Neuronal stem cell (in vitro differentiated cells): ENCODE results near the gene MARS1.

Source experiments
- DNase-seq: peaks from one replicate; pipeline ENCODE4 v3.0.0-alpha.2; 2013; ENCODE audit warnings: low spot score
- H2AFZ ChIP-seq: one replicate; pipeline ENCODE4 v1.6.1; 2013; ENCODE audit warnings: mild to moderate bottlenecking, low read length, inconsistent platforms
- H2AK5ac ChIP-seq: 2 replicates; pipeline ENCODE4 v1.6.1; 2013; ENCODE audit warnings: low read depth, mild to moderate bottlenecking, inconsistent platforms, low read length, moderate library complexity, mixed read lengths
- H2BK120ac ChIP-seq: 2 replicates; pipeline ENCODE4 v1.6.1; 2013; ENCODE audit warnings: low read depth, mild to moderate bottlenecking, inconsistent platforms, low read length, moderate library complexity, mixed read lengths
- H2BK12ac ChIP-seq: one replicate; pipeline ENCODE4 v1.6.1; 2013; ENCODE audit warnings: low read length, inconsistent platforms
- H2BK15ac ChIP-seq: 2 replicates; pipeline ENCODE4 v1.6.1; 2013; ENCODE audit warnings: mild to moderate bottlenecking, low read length, inconsistent platforms, mixed read lengths
- H2BK5ac ChIP-seq: one replicate; pipeline ENCODE4 v1.6.1; 2013; ENCODE audit warnings: inconsistent platforms, mild to moderate bottlenecking, low read length, moderate library complexity
- H3K14ac ChIP-seq: one replicate; pipeline ENCODE4 v1.6.1; 2013; ENCODE audit warnings: low read length, inconsistent platforms
- H3K18ac ChIP-seq: 2 replicates; pipeline ENCODE4 v1.6.1; 2013; ENCODE audit warnings: low read length, inconsistent platforms
- H3K23ac ChIP-seq: 2 replicates; pipeline ENCODE4 v1.6.1; 2013; ENCODE audit warnings: low read depth, mild to moderate bottlenecking, mixed read lengths, low read length, inconsistent platforms; ENCODE audit not compliant: poor library complexity
- H3K27ac ChIP-seq: replicated peaks from 3 replicates; pipeline ENCODE4 v1.5.1; 2013; ENCODE audit warnings: low read length, inconsistent platforms
- H3K27me3 ChIP-seq, 3 experiments: 2 replicates each; pipeline ENCODE4 v1.6.1; 2013; ENCODE audit warnings: low read length in 3 of 3, mild to moderate bottlenecking in 2 of 3, inconsistent platforms in 1 of 3, low read depth in 1 of 3, mixed read lengths in 1 of 3, moderate library complexity in 1 of 3; ENCODE audit not compliant: control insufficient read depth in 3 of 3, insufficient read depth in 3 of 3
- H3K36me3 ChIP-seq, 2 donors: replicated peaks in 1 of 2; 2 replicates each; pipeline ENCODE4 v1.6.1; 2013; ENCODE audit warnings: low read length in 2 of 2; ENCODE audit not compliant: control insufficient read depth in 2 of 2, insufficient read depth in 2 of 2
- H3K4ac ChIP-seq: 2 replicates; pipeline ENCODE4 v1.6.1; 2013; ENCODE audit warnings: inconsistent platforms, mild to moderate bottlenecking, low read length, moderate library complexity
- H3K4me1 ChIP-seq, 2 donors: 1 replicate in 1 of 2; 2 replicates in 1 of 2; pipeline ENCODE4 v1.6.1; 2013; ENCODE audit warnings: low read length in 2 of 2, low read depth in 1 of 2; ENCODE audit not compliant: control insufficient read depth in 2 of 2, insufficient read depth in 1 of 2
- H3K4me2 ChIP-seq: one replicate; pipeline ENCODE4 v1.6.1; 2013; ENCODE audit warnings: mild to moderate bottlenecking, low read length, inconsistent platforms; ENCODE audit not compliant: insufficient read depth, poor library complexity, severe bottlenecking
- H3K4me3 ChIP-seq, 2 donors: 2 replicates each; pipeline ENCODE4 v1.5.1; 2013; ENCODE audit warnings: low read length in 2 of 2, mild to moderate bottlenecking in 2 of 2, inconsistent platforms in 1 of 2, moderate library complexity in 1 of 2
- H3K79me1 ChIP-seq: one replicate; pipeline ENCODE4 v1.6.1; 2013; ENCODE audit warnings: low read depth, mild to moderate bottlenecking, inconsistent platforms, low read length, moderate library complexity
- H3K9ac ChIP-seq: one replicate; pipeline ENCODE4 v1.6.1; 2013; ENCODE audit warnings: mild to moderate bottlenecking, low read depth, low read length, inconsistent platforms; ENCODE audit not compliant: poor library complexity
- H3K9me3 ChIP-seq, 2 donors: replicated peaks in 1 of 2; 2 replicates each; pipeline versions ENCODE3 to v1.6.1; 2013; ENCODE audit warnings: low read length in 2 of 2, mild to moderate bottlenecking in 2 of 2, inconsistent platforms in 1 of 2, low read depth in 1 of 2, mixed read lengths in 1 of 2, moderate library complexity in 1 of 2; ENCODE audit not compliant: control insufficient read depth in 2 of 2, insufficient read depth in 1 of 2
- H4K8ac ChIP-seq: one replicate; pipeline ENCODE4 v1.6.1; 2013; ENCODE audit warnings: low read depth, mild to moderate bottlenecking, inconsistent platforms, low read length, moderate library complexity
- H4K91ac ChIP-seq: one replicate; pipeline ENCODE4 v1.6.1; 2013; ENCODE audit warnings: low read length, low read depth, mild to moderate bottlenecking, inconsistent platforms; ENCODE audit not compliant: poor library complexity
- WGBS, 2 donors: extraction: QIAGEN DNeasy Blood & Tissue Kit; methylation state at CpG; one replicate each; pipeline ENCODE4 v1.1.7; 2013; ENCODE audit warnings: missing lambda C conversion rate in 2 of 2, mixed read lengths in 1 of 2; ENCODE audit not compliant: insufficient read length in 2 of 2, insufficient replicate concordance in 1 of 2; ENCODE audit errors: extremely low coverage in 2 of 2; 5-methylcytosine and 5-hydroxymethylcytosine counted together

Gene MARS1

DNA sequence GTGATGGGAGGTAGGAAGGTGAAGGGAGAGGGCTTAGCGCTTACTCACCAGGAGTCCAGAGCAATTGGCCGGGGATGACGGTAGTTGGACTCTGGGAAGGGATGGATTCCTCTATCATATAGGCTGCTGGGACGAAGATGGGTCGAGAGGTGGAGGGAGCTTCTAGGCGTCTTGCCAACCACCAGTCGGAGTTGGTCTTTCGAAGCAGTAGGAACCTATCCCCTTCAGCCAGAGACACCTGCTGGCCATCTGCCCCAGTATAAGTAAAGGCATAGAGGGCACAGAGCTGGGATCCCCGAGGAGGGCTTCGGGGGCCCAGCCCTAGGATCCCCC lies 8.9 kb upstream of the MARS1 start:
- Histone ChIP-seq H2BK12ac (no peak overlapping the region), H2BK5ac (no peak overlapping the region), H3K4ac (no peak overlapping the region), H3K18ac (no peak overlapping the region), H3K27me3 (peaks cover 21 to 56% (median 56%) of the 10 kb centered on the region in 3 experiments), H2AK5ac (no peak overlapping the region), H3K9ac (no peak overlapping the region), H3K79me1 (no peaks in the 10 kb centered on the region), H3K9me3 (peaks cover 0 to 4% of the 10 kb centered on the region in 2 donors), H3K23ac (no peak overlapping the region), H4K8ac (no peak overlapping the region), H3K27ac (no peak overlapping the region), H3K4me2 (no peak overlapping the region), H3K36me3 (no peaks in the 10 kb centered on the region), H3K4me1 (peaks cover 5 to 23% of the 10 kb centered on the region in 2 donors), H4K91ac (no peak overlapping the region), H2BK15ac (no peak overlapping the region), H2AFZ (no peak overlapping the region), H3K14ac (no peak overlapping the region), H2BK120ac (no peak overlapping the region), H3K4me3 (no peak overlapping the region)
- no CpG with 5 or more reads among the region's 10 CpGs for WGBS, 2 donors
- no peak for DNase-seq

DNA sequence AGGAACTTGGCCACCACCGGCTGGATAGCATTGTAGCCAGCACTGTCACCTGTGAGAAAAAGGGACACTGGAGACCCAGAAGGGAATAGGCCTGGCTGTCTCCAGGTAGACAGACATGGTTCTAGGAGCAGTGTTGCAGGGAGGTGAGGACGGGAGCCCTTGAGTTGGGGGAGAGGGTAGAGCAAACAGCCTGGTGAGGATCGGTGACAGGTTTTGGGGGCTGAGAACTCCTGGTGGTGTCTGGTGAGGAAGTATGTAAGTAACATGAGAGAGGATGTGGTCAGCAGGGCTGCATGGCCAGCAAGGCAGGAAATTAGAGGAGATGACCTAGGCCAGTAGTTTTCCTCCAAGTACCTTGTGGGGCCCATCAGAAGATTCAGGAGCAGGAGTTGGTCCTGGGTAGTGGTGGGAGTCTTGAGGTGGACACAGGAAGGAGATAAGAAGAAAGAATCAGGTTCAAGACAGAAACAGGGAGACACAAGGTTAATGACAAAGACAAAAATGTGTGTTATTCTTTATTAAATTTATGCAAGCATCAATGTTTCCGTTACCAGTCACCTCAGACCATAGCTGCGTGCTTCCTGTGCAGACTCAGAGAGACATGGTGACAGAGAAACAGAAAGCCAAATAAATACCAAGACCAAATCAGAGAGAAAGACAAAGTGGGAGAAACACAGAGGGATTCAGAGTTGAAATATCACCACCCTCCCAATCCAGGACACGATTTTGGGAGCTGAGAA lies 8.3 kb upstream of the MARS1 start, which contains the start of gene ARHGAP9:
Gene ARHGAP9, minus strand, starts transcription at position 491 of the 740 bp plus-strand sequence. Its CDS starts 460 bp downstream, at position 31.
- Histone ChIP-seq H3K36me3 (no peaks in the 10 kb centered on the region), H3K4ac (no peak within 1 kb of the TSS), H3K4me3 (no peak within 1 kb of the TSS), H3K9ac (no peak within 1 kb of the TSS), H2AFZ (no peak within 1 kb of the TSS), H3K79me1 (no peaks in the 10 kb centered on the region), H2BK5ac (no peak within 1 kb of the TSS), H3K23ac (no peak within 1 kb of the TSS), H2BK15ac (no peak within 1 kb of the TSS), H2AK5ac (no peak within 1 kb of the TSS), H2BK12ac (no peak within 1 kb of the TSS), H3K27me3 (peaks cover 21 to 51% (median 50%) of the 10 kb centered on the region in 3 experiments), H3K18ac (no peak within 1 kb of the TSS), H4K91ac (no peak within 1 kb of the TSS), H2BK120ac (no peak within 1 kb of the TSS), H3K4me1 (peaks cover 5 to 23% of the 10 kb centered on the region in 2 donors), H3K14ac (no peak within 1 kb of the TSS), H3K4me2 (no peak within 1 kb of the TSS), H3K27ac (no peak within 1 kb of the TSS), H3K9me3 (peaks cover 0 to 2% of the 10 kb centered on the region in 2 donors), H4K8ac (no peak within 1 kb of the TSS)
- no peak for DNase-seq
- no CpG with 5 or more reads among the region's 6 CpGs for WGBS, 2 donors

- Histone ChIP-seq H3K23ac (no peak overlapping the region), H3K4me3 (no peak overlapping the region), H3K27me3 (peaks cover 3 to 29% (median 29%) of the 10 kb centered on the region in 3 experiments), H3K79me1 (no peaks in the 10 kb centered on the region), H2AFZ (peak overlapping the region; percentile 54), H3K27ac (no peak overlapping the region), H4K8ac (no peak overlapping the region), H2BK5ac (no peak overlapping the region), H3K36me3 (no peaks in the 10 kb centered on the region), H3K18ac (no peak overlapping the region), H3K9me3 (no peaks in the 10 kb centered on the region), H2AK5ac (no peak overlapping the region), H3K4me1 (peaks cover 0 to 12% of the 10 kb centered on the region in 2 donors), H3K4me2 (no peak overlapping the region), H2BK12ac (no peak overlapping the region), H3K4ac (no peak overlapping the region), H4K91ac (no peak overlapping the region), H2BK15ac (no peak overlapping the region), H2BK120ac (no peak overlapping the region), H3K9ac (no peak overlapping the region), H3K14ac (no peak overlapping the region)
- no peak for DNase-seq
- WGBS, 2 donors: no CpG with 5 or more reads among the region's 1 CpG
Measured at GRCh38 chr12:57481671-57482070, 6.2 kb upstream of the MARS1 start.

DNA sequence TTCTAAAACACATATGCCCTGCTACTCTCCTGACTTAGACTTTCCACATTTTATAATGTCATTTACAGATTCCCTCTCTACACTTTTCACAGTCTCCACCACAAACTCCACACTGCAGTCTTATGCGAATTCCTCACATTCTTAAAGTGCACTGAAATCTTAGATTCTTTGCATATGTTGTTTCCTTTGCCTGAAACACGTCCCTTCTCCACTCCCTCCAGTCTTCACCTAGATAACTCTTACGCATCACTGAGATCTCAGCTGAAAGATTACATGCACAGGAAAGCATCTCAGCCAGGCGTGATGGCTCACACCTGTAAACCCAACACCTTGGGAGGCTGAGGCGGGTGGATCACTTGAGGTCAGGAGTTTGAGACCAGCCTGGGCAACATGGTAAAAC lies 4.4 kb upstream of the MARS1 start:
- Histone ChIP-seq H2AFZ (peak overlapping the region; percentile 25), H2BK15ac (no peak overlapping the region)

More for the DNA sequence above, 4.4 kb upstream of the MARS1 start:
- Histone ChIP-seq H4K91ac (no peak overlapping the region), H3K4me3 (no peak overlapping the region), H4K8ac (no peak overlapping the region), H3K79me1 (peaks cover 5% of the 10 kb centered on the region), H3K4me2 (no peak overlapping the region), H3K4ac (no peak overlapping the region), H3K27ac (no peak overlapping the region), H2AK5ac (no peak overlapping the region), H2BK5ac (no peak overlapping the region), H3K9ac (no peak overlapping the region), H3K14ac (no peak overlapping the region), H3K36me3 (no peaks in the 10 kb centered on the region), H3K27me3 (peaks cover 0 to 15% (median 13%) of the 10 kb centered on the region in 3 experiments), H3K18ac (no peak overlapping the region), H3K9me3 (no peaks in the 10 kb centered on the region), H2BK12ac (no peak overlapping the region), H2BK120ac (no peak overlapping the region), H3K4me1 (peaks cover 0 to 2% of the 10 kb centered on the region in 2 donors), H3K23ac (no peak overlapping the region)
- WGBS, 2 donors: no CpG with 5 or more reads among the region's 5 CpGs
- no peak for DNase-seq
